Neural progenitor cell (in vitro differentiated cells): ENCODE measurements around the gene FAM89B.

Experiments
- EZH2 ChIP-seq: fragments of 200-600 bp; sonication (generic); IDR thresholded peaks from 2 replicates; pipeline ENCODE4 v1.6.1; 2017; ENCODE audit warnings: antibody characterized with exemption, mild to moderate bottlenecking, moderate library complexity
- EZH2phosphoT487 ChIP-seq: fragments of 200-600 bp; sonication (generic); IDR thresholded peaks from 2 replicates; pipeline ENCODE4 v1.6.1; 2017; ENCODE audit warnings: antibody characterized with exemption
- TF ChIP-seq, protein P1 (sequence below): fragments of 200-600 bp; sonication (generic); IDR thresholded peaks from 2 replicates; pipeline ENCODE4 v1.5.1; 2017; ENCODE audit warnings: antibody characterized with exemption, mild to moderate bottlenecking

DNA sequence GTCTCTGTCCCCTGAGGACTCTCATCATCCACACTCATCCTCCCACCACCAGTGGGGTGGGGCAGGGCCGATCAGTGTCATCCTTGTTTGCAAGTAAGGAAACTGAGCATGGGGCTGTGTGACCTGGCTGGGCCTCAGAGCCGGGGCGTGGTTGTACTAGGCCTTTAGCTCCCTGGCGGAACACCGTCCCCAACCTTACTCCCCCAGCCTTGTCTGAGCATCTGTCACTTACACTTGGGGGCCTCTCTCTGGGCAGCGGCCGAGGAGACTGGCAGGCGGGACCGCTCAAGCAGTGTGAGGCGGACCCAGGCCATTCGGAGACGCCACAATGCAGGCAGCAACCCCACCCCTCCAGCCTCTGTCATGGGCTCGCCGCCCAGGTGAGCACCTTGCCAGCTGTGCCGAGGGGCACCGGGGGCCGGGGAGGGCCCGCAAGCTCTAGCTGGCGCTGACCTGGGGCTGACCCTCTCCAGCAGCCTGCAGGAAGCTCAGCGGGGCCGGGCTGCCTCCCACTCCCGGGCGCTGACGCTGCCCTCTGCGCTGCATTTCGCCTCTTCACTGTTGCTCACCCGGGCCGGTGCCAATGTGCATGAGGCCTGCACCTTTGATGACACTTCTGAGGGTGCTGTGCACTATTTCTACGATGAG, 47.1 kb downstream of the FAM89B start:
- TF ChIP-seq, protein P1, sequence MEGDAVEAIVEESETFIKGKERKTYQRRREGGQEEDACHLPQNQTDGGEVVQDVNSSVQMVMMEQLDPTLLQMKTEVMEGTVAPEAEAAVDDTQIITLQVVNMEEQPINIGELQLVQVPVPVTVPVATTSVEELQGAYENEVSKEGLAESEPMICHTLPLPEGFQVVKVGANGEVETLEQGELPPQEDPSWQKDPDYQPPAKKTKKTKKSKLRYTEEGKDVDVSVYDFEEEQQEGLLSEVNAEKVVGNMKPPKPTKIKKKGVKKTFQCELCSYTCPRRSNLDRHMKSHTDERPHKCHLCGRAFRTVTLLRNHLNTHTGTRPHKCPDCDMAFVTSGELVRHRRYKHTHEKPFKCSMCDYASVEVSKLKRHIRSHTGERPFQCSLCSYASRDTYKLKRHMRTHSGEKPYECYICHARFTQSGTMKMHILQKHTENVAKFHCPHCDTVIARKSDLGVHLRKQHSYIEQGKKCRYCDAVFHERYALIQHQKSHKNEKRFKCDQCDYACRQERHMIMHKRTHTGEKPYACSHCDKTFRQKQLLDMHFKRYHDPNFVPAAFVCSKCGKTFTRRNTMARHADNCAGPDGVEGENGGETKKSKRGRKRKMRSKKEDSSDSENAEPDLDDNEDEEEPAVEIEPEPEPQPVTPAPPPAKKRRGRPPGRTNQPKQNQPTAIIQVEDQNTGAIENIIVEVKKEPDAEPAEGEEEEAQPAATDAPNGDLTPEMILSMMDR, result no peak
- no peak for TF ChIP-seq EZH2phosphoT487
- no peak for TF ChIP-seq EZH2
